ENCODE measurements around the gene ROBO1. TPM values are rescaled to one million over a fixed set of nuclear protein-coding genes. Genes with fewer than 3 reads are reported as not detected.

Gene ROBO1
- total RNA-seq, 1 donor from 2014 or later, result 73.8 TPM

DNA sequence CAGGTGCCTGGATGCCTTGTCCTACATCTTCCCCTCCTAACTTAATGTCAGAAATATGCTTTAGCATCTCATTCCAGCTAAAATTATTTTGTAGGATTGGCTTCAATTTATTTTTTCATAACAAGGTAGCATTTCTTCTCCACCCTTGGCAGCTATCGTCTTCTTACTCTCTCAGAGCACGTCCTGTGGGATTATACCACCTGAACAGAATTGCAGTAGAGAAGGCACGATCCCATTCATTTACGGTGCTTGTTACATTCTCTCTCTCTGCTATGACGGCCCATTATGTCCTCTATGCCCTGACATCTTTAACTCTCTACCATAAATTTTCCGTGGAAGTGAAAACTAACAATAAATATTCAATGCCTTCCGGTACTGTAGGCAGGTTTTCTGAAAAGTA lies 103.3 kb downstream of the ROBO1 start:
- no peak for DNase-seq (ENCODE audit: extremely low spot score, unreplicated experiment)
- TF ChIP-seq, protein P1, sequence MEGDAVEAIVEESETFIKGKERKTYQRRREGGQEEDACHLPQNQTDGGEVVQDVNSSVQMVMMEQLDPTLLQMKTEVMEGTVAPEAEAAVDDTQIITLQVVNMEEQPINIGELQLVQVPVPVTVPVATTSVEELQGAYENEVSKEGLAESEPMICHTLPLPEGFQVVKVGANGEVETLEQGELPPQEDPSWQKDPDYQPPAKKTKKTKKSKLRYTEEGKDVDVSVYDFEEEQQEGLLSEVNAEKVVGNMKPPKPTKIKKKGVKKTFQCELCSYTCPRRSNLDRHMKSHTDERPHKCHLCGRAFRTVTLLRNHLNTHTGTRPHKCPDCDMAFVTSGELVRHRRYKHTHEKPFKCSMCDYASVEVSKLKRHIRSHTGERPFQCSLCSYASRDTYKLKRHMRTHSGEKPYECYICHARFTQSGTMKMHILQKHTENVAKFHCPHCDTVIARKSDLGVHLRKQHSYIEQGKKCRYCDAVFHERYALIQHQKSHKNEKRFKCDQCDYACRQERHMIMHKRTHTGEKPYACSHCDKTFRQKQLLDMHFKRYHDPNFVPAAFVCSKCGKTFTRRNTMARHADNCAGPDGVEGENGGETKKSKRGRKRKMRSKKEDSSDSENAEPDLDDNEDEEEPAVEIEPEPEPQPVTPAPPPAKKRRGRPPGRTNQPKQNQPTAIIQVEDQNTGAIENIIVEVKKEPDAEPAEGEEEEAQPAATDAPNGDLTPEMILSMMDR (IDR thresholded peaks at IDR 0.05), result no peak

DNA sequence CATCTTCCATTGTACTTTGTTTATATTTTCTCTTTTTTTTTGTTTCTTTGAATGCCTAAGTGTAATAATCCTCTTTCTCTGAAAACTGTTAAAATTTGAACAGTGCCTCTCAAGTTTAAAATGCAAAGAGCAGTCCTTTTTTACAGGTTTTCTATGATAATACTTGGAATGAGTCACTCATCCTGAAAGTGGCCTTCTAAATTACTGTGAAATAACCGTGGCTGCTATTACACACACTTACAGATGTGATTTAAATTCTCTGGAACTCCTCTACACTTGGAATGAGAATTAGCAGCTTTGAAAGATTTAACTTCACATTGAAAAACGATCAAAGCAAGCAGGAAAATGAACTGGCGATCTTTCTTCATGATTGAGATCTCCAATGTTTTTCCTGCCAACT lies 105.9 kb downstream of the ROBO1 start:
- Mint-ChIP-seq H3K27ac (ENCODE audit: unreplicated experiment) (peak overlapping the region; percentile 16), H3K27me3 (ENCODE audit: unreplicated experiment) (no peaks in the 10 kb centered on the region), H3K36me3 (ENCODE audit: unreplicated experiment) (no peaks in the 10 kb centered on the region), H3K4me1 (ENCODE audit: unreplicated experiment) (peaks cover 7% of the 10 kb centered on the region), H3K4me3 (ENCODE audit: unreplicated experiment) (no peak overlapping the region), H3K9me3 (ENCODE audit: unreplicated experiment) (no peaks in the 10 kb centered on the region)
- no peak for DNase-seq (ENCODE audit: extremely low spot score, unreplicated experiment)
- TF ChIP-seq, protein P1 (IDR thresholded peaks at IDR 0.05), result no peak

More for the DNA sequence above, 103.3 kb downstream of the ROBO1 start:
- no peak overlapping the region for H3K27ac Mint-ChIP-seq (ENCODE audit: unreplicated experiment)
- H3K4me3 Mint-ChIP-seq (ENCODE audit: unreplicated experiment), result no peak overlapping the region
- H3K9me3 Mint-ChIP-seq (ENCODE audit: unreplicated experiment), result no peaks in the 10 kb centered on the region
- H3K27me3 Mint-ChIP-seq (ENCODE audit: unreplicated experiment), result no peaks in the 10 kb centered on the region
- H3K36me3 Mint-ChIP-seq (ENCODE audit: unreplicated experiment), result no peaks in the 10 kb centered on the region
- H3K4me1 Mint-ChIP-seq (ENCODE audit: unreplicated experiment), result peaks cover 7% of the 10 kb centered on the region

DNA sequence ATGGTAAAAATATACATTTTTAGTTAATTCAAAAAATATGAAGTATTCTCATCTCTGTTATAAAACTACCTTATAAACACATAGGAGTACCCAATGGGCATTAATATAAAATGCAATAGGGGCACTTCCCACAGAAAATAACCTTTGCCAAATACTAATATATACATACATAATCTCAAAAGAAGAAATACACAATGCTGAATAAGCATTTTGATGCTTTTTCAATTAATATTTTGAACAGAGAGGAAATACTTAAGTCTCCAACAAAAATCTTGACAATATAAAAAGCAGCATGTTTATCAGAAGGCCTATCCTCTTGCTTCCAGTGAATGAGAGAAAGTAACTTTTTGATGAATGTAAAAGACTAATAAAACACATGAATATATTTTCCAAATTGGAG lies 110.7 kb downstream of the ROBO1 start:
- Mint-ChIP-seq H3K9me3 (ENCODE audit: unreplicated experiment) (no peaks in the 10 kb centered on the region), H3K4me1 (ENCODE audit: unreplicated experiment) (peaks cover 20% of the 10 kb centered on the region), H3K4me3 (ENCODE audit: unreplicated experiment) (no peak overlapping the region), H3K27ac (ENCODE audit: unreplicated experiment) (no peak overlapping the region), H3K36me3 (ENCODE audit: unreplicated experiment) (no peaks in the 10 kb centered on the region), H3K27me3 (ENCODE audit: unreplicated experiment) (no peaks in the 10 kb centered on the region)
- TF ChIP-seq, protein P1 (IDR thresholded peaks at IDR 0.05), result no peak
- DNase-seq (ENCODE audit: extremely low spot score, unreplicated experiment), result no peak

DNA sequence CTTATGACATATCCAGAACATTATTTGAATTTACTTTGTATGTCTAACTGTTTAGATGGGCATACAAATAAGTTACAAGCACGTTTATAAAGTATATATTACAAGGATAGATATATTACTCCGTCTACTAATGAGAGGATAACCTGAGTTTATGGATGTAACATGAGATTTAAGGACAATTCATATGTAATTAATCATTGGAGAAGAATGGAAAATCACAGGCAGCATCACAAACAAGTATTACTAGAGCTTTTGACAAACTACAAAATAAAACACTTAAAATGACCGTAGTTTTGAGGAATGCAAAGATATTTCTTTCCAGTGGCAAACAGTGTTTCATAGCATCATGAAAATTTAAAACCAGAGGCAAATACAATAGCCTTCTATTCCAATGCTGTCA lies 113.8 kb downstream of the ROBO1 start:
- DNase-seq (ENCODE audit: extremely low spot score, unreplicated experiment), result no peak
- TF ChIP-seq, protein P1 (IDR thresholded peaks at IDR 0.05), result no peak
- H3K27ac Mint-ChIP-seq (ENCODE audit: unreplicated experiment), result no peak overlapping the region
- no peak overlapping the region for H3K4me3 Mint-ChIP-seq (ENCODE audit: unreplicated experiment)
- H3K4me1 Mint-ChIP-seq (ENCODE audit: unreplicated experiment), result peaks cover 23% of the 10 kb centered on the region
- H3K36me3 Mint-ChIP-seq (ENCODE audit: unreplicated experiment), result no peaks in the 10 kb centered on the region
- no peaks in the 10 kb centered on the region for H3K9me3 Mint-ChIP-seq (ENCODE audit: unreplicated experiment)
- H3K27me3 Mint-ChIP-seq (ENCODE audit: unreplicated experiment), result no peaks in the 10 kb centered on the region

DNA sequence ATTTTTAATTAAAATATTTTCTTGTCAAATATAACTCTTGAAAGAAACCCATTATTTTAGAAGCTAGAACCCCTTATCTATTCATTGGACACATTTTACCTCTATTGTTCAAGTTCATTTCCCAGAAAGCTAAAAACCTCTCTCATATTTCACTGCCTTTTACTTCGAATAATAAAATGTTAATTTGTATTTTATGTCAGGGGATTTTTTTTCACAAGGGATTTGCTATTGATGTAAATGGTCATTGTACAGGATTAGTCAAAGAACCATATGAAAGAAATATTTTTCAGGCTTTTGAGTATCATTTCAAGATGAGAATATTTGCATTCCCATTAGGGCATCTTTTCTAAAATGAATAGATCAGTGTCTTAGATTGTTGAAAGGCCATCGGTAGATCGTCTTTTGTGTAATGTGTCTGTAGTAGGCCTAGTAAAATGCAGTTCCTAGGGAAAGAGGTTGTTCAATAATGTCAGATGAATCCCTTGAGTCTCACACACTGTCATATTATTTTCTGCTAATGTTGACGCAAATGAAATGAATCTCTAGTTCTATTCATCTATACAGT lies 114.5 kb downstream of the ROBO1 start:
- Mint-ChIP-seq H3K27ac (ENCODE audit: unreplicated experiment) (no peak overlapping the region), H3K27me3 (ENCODE audit: unreplicated experiment) (no peaks in the 10 kb centered on the region), H3K4me1 (ENCODE audit: unreplicated experiment) (peaks cover 23% of the 10 kb centered on the region), H3K36me3 (ENCODE audit: unreplicated experiment) (no peaks in the 10 kb centered on the region), H3K9me3 (ENCODE audit: unreplicated experiment) (no peaks in the 10 kb centered on the region), H3K4me3 (ENCODE audit: unreplicated experiment) (no peak overlapping the region)
- TF ChIP-seq, protein P1 (IDR thresholded peaks at IDR 0.05), result no peak
- no peak for DNase-seq (ENCODE audit: extremely low spot score, unreplicated experiment)

Data from osteocyte (in vitro differentiated cells).